NCI-H446 treated with DMSO at 0.1 percent for 48 hours (cell line): ENCODE measurements around the gene TEC.
A peak's percentile ranks its signal among the peaks of the same experiment; 100 is the strongest.
"Not testable (repeated sequence)": the region's sequence is repeated elsewhere in the genome, so short reads cannot be mapped to it uniquely, and the experiment has no call there.

Experiments
- DNase-seq: peaks from one replicate; lab custom pipeline; 2025; lab: John Stamatoyannopoulos, UW

The TEC gene

GRCh38 chr4:48196758-48197504, 72.7 kb downstream of the TEC start:
- no peak for DNase-seq

GRCh38 chr4:48195853-48196252, 73.8 kb downstream of the TEC start:
- DNase-seq, result no peak

GRCh38 chr4:48195374-48195773, 74.3 kb downstream of the TEC start:
- peak; percentile 5 for DNase-seq

GRCh38 chr4:48194971-48195370, 74.7 kb downstream of the TEC start:
- DNase-seq, result no peak

DNA sequence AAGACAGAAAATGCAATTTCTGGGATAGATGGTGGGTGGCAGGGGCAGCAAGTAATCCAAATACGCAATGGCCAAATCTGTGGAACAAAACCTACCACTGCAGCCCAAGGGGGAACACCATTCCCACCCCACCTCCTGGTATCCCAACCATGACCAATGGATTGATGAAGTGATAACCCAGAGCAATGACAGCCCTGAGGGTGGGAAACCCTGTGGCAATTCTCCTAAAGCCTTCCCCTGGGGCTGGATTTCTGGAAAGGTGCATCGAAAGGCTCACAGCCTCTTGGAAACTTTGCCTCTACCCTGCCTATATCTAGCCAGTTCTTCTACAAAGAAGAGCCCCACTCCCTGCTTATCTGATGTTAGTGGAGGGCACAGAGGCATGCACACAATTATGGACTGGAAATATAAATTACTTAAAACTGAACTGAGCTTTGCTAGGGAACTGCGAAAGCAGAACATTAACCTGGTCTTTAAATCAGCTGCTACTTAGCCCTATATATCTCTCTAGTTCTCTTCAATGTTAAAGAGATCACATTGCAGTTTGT, 75.6 kb downstream of the TEC start:
- no peak for DNase-seq

- no peak for DNase-seq
These were observed 76.4 kb downstream of the TEC start for GRCh38 chr4:48193096-48193836.

- DNase-seq, result no peak
These were observed 77.9 kb downstream of the TEC start for GRCh38 chr4:48191758-48192157.

- no peak for DNase-seq
These were observed 78.8 kb downstream of the TEC start for GRCh38 chr4:48190839-48191238.

DNA sequence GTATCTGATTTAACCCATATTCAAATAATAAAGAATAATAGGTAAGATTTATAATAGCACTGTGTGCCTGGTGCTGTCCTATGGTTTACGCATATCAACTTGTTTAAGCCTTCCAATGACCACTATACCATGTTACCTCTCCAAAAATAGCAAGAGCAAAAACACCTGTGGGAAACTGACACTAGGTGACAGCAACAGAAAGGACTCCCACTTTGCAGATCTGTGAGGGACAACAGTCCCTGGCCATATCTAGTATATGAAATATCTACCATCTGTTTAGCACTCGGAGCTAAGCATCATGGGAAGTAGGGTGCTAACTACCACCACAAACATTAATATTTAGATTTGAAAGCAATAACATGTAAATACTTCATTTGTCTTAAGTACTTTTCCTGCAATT, 79.9 kb downstream of the TEC start:
- DNase-seq, result no peak

DNA sequence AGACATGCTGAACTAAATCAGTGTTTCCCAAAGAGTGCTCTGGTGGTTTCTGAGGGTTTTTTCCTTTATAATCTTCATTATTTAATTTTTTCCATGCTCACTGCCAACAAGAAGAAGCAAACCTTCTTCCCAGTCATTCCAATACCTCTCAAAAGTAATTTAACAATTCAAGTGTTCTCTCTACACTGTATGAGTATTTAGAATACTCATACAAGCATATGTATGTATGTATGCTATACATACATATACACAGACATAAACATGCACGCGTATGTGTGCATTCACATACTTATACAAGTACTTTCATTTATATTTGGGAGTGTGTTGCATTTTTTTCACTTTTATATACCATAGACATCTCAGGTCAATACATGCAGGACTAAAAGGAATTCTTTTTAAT, 81.2 kb downstream of the TEC start:
- DNase-seq, result no peak

DNA sequence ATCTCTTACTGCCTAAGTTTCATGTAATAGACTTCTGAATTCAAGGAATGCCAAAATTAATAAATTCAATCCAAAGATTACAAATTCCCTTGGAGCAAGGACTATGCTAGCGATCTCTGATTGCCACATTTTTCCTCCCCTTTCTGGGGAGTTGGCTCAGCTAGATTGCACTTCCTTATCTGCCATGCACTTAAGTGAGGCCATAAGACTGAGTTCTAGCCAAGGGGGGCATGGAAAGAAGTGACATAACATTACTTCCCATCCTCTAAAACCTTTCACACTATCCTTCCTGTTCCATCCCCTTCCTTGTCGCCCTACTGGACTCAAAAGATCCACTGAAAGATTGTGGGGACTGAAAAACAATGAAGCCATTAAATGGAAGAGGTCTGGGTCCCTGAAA, 81.8 kb downstream of the TEC start:
- DNase-seq, result no peak

- DNase-seq, result not testable (repeated sequence)
These were observed 82.6 kb downstream of the TEC start for GRCh38 chr4:48187066-48187465.

GRCh38 chr4:48186394-48186793, 83.2 kb downstream of the TEC start:
- not testable (repeated sequence) for DNase-seq

- no peak for DNase-seq
These were observed 84.8 kb downstream of the TEC start for GRCh38 chr4:48184882-48185281.

GRCh38 chr4:48180234-48180633, 89.4 kb downstream of the TEC start:
- no peak for DNase-seq

GRCh38 chr4:48178931-48179330, 90.7 kb downstream of the TEC start:
- no peak for DNase-seq

GRCh38 chr4:48175806-48176205, 93.8 kb downstream of the TEC start:
- DNase-seq, result no peak

DNA sequence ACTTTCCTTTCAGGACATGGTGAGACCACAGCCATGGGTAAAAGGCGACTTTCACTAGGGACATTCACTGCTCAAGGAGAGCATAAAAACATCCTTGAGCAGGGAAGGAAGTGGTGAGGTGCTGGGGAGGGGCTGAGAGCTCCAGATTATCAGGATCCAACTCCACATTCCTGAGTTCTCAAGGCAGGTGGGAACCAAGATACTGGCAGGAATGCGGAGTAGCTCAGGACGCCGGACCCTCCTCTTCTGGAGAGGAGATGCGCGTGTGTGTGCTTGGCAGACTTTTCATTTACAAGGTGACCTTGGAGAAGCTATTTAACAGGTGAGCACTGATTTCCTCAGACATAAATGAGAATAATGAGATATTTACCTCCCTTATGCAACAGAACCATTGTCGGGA, 94.3 kb downstream of the TEC start:
- no peak for DNase-seq

DNA sequence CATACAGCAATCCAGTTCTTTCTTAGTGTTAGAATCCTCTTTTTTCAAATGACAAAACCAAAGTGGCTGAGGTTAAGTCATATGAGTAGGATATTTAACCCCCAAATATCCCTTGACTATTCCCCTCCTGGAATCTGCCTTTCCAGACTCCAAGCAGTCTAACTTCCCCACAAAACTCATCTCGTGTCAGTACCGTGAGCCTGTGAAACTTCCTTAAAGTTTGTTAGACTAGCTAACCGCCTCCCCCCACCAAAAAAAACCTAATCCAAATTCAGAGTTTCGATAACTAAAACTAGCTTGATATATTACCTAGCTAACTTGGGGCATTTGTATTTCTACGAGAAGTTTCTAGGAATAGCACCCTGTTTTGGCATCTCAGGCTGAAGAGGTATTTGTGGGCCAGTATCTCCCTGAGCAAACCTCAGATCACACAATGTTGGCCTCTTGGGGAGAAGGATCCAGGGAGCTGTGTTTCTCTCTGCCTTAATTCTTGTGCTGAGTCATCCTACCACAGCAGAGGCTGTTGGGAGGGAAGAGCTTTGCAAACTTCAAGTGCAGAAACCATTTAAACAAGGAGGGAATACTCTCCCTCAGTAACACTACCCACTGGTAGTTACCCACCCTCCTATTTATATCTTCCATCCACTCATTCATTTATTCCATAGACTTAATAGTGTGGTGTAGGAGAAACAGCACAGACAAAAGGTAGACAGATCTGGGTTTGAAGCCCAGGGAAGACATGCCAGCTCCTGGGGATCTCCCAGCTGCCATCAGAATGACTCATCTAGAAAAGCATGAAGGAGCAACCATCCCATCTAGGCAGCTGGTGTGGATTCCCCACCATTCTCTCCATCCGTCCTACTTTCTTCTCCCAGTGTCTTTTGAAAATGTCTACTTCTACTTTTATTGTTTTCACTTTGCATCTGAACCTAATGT, 96.3 kb downstream of the TEC start:
- DNase-seq, result peak; percentile 66

- DNase-seq, result no peak
These were observed 97.0 kb downstream of the TEC start for GRCh38 chr4:48172651-48173050.

GRCh38 chr4:48169636-48170035, 100.0 kb downstream of the TEC start:
- no peak for DNase-seq
